ENCODE data around the gene ARPIN.

Gene ARPIN

DNA sequence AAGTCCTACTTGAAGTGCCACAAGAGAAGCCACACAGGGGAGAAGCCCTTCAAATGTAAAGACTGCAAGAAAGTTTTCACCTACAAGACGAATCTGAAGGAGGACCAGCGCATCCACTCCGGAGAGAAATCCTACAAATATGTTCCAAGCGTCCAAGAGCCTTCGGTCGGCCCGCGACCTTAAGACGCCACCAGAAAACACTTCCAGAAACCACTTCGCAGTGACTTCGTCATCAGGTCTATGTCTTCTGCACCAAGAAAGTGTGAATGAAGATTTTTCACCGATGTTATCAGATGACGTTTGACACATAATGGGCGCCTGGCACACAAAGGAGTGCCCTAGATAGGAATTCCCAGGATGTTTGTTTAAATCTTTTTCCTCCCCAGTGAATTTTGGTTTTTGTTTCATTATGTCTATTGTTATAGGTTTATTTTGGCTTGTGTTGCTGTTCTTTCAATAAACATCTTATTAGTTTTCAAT, 24.1 kb upstream of the ARPIN start:
- TF ChIP-seq, protein P1, sequence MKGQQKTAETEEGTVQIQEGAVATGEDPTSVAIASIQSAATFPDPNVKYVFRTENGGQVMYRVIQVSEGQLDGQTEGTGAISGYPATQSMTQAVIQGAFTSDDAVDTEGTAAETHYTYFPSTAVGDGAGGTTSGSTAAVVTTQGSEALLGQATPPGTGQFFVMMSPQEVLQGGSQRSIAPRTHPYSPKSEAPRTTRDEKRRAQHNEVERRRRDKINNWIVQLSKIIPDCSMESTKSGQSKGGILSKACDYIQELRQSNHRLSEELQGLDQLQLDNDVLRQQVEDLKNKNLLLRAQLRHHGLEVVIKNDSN (IDR thresholded peaks at IDR 0.05), result no peak
- TF ChIP-seq CREB1 (IDR thresholded peaks at IDR 0.05; ENCODE audit: low read depth), result no peak
- TF ChIP-seq EGR1 (IDR thresholded peaks at IDR 0.05), result no peak
- no peak for TF ChIP-seq NFIC (IDR thresholded peaks at IDR 0.05)
- TF ChIP-seq TCF12 (IDR thresholded peaks at IDR 0.05; ENCODE audit: low read depth), result no peak
- no peak for TF ChIP-seq YY1 (IDR thresholded peaks at IDR 0.05; ENCODE audit: low read depth)

DNA sequence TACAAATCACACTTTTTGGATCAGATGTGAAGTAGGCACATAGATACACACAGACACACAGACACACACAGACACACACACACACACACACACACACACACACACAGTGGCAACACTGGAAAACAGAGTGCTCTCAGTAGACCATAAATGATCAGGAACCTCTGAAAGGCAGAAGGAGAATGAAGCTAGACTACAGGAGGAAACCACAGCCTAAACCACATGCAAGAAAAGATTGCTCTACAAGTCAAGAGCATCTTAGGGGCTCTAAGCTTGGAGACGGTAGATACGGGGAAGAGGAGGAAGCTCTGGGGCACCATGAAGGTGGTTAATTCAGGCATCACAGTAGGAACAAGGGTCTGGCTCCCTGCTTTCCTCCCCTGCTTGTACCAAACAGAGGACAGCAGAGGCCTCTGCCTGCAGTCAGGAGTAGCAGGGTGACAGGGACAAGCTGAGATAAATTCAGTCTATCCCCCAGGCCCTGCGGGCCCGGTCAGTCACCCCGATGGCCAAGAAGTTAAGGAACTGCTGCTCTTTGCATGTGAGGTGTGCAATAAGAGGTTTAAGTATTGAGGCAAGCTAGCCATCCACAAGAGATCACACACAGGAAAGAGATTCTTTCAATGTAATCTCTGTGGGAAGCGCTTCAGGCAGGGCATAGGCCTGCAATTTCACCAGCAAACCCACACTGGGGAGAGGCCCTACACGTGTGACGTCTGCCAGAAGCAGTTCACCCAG, 23.5 kb upstream of the ARPIN start:
- TF ChIP-seq, protein P2, sequence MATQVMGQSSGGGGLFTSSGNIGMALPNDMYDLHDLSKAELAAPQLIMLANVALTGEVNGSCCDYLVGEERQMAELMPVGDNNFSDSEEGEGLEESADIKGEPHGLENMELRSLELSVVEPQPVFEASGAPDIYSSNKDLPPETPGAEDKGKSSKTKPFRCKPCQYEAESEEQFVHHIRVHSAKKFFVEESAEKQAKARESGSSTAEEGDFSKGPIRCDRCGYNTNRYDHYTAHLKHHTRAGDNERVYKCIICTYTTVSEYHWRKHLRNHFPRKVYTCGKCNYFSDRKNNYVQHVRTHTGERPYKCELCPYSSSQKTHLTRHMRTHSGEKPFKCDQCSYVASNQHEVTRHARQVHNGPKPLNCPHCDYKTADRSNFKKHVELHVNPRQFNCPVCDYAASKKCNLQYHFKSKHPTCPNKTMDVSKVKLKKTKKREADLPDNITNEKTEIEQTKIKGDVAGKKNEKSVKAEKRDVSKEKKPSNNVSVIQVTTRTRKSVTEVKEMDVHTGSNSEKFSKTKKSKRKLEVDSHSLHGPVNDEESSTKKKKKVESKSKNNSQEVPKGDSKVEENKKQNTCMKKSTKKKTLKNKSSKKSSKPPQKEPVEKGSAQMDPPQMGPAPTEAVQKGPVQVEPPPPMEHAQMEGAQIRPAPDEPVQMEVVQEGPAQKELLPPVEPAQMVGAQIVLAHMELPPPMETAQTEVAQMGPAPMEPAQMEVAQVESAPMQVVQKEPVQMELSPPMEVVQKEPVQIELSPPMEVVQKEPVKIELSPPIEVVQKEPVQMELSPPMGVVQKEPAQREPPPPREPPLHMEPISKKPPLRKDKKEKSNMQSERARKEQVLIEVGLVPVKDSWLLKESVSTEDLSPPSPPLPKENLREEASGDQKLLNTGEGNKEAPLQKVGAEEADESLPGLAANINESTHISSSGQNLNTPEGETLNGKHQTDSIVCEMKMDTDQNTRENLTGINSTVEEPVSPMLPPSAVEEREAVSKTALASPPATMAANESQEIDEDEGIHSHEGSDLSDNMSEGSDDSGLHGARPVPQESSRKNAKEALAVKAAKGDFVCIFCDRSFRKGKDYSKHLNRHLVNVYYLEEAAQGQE (IDR thresholded peaks at IDR 0.05; ENCODE audit: low read depth), result no peak
- no peak for TF ChIP-seq EGR1 (IDR thresholded peaks at IDR 0.05)
- TF ChIP-seq EP300 (IDR thresholded peaks at IDR 0.05; ENCODE audit: borderline replicate concordance), result no peak
- no peak for TF ChIP-seq ZBTB7A (IDR thresholded peaks at IDR 0.05; ENCODE audit: low read depth)
- no peak for TF ChIP-seq CEBPB (IDR thresholded peaks at IDR 0.05)
- no peak for TF ChIP-seq NFIC (IDR thresholded peaks at IDR 0.05)
- TF ChIP-seq, protein P1 (IDR thresholded peaks at IDR 0.05), result no peak
- TF ChIP-seq FOXM1 (IDR thresholded peaks at IDR 0.05; ENCODE audit: borderline replicate concordance, low read depth), result no peak
- TF ChIP-seq, protein P3, sequence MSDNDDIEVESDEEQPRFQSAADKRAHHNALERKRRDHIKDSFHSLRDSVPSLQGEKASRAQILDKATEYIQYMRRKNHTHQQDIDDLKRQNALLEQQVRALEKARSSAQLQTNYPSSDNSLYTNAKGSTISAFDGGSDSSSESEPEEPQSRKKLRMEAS (IDR thresholded peaks at IDR 0.05), result no peak

DNA sequence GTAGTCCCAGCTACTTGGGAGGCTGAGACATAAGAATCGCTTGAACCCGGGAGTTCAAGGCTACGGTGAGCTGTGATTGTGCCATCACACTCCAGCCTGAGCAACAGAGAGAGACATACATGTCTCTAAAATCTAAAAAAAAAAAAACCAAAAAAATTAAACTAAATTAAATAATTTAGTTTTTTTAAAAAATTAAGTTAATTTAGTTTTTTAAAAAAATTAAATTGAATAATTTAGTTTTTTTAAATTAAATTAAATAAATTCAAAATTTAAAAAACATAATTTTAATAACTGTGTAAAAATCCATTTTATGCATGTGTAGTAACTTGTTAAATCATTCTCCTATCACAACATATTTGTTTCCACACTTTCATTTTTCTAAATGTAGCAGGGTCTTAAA, 20.1 kb upstream of the ARPIN start:
- TF ChIP-seq TAF1 (IDR thresholded peaks at IDR 0.05; ENCODE audit: low read depth), result no peak
- TF ChIP-seq, protein P2 (IDR thresholded peaks at IDR 0.05; ENCODE audit: low read depth), result no peak
- no peak for TF ChIP-seq RAD21 (IDR thresholded peaks at IDR 0.05; ENCODE audit: low read depth)
- no peak for TF ChIP-seq CREB1 (IDR thresholded peaks at IDR 0.05; ENCODE audit: low read depth)

DNA sequence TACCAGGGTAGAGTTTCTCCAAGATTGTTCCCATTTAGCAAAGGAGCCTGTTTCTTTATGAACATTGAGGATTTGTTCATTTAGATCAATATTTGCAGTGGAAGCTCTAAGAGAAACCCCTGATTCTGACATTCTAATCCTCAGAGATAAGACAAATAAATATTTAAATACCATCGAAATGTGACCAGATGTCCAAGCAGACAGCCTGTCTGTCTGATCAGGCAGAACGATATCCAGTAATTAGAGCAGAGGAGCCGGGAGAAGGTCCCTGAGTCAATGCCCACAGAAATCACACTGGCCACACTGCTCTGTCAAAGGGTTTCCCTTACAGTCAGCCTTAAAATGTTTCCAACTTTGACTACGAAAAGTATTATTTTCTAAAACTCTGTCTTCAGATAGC, 15.7 kb upstream of the ARPIN start:
- TF ChIP-seq TCF12 (IDR thresholded peaks at IDR 0.05; ENCODE audit: low read depth) (no peak), YY1 (IDR thresholded peaks at IDR 0.05; ENCODE audit: low read depth) (no peak), EGR1 (IDR thresholded peaks at IDR 0.05) (no peak), EP300 (IDR thresholded peaks at IDR 0.05; ENCODE audit: borderline replicate concordance) (no peak), FOXM1 (IDR thresholded peaks at IDR 0.05; ENCODE audit: borderline replicate concordance, low read depth) (no peak), ZBTB7A (IDR thresholded peaks at IDR 0.05; ENCODE audit: low read depth) (no peak), RAD21 (IDR thresholded peaks at IDR 0.05; ENCODE audit: low read depth) (no peak), CREB1 (IDR thresholded peaks at IDR 0.05; ENCODE audit: low read depth) (no peak), NFIC (IDR thresholded peaks at IDR 0.05) (no peak)
- TF ChIP-seq, protein P1 (IDR thresholded peaks at IDR 0.05), result no peak
- TF ChIP-seq, protein P2 (IDR thresholded peaks at IDR 0.05; ENCODE audit: low read depth), result no peak

DNA sequence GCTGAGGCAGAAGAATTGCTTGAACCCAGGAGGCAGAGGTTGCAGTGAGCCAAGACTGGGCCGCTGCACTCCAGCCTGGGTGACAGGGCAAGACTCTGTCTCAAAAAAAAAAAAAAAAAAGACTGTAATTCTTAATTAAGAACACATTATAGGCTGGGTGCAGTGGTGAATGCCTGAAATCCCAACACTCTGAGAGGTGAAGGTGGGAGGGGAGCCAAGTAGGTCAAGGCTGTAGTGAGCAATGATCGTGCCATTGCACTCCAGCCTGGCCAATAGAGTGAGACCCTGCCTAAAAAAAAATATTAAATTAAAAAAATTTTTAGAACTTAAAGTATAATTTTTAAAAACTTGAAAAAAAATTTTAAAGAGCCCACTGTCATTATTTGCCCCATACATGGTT, 13.4 kb upstream of the ARPIN start:
- no peak for TF ChIP-seq EGR1 (IDR thresholded peaks at IDR 0.05)
- TF ChIP-seq, protein P1 (IDR thresholded peaks at IDR 0.05), result no peak
- TF ChIP-seq YY1 (IDR thresholded peaks at IDR 0.05; ENCODE audit: low read depth), result no peak
